ENCODE results near the gene GCKR.

DNA sequence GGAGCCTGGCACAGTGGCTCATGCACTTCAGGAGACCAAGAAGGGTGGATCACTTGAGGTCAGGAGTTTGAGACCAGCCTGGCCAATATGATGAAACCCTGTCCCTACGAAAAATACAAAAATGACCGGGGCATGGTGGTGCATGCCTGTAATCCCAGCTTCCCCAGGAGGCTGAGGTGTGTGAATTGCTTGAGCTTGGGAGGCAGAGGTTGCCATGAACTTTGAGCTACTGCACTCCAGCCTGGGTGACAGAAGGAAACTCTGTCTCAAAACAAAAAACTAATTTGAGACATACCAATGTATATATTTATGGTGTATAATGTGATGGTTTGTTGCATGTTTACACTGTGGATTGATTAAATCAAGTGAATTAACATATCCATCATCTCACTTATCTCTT lies 64.4 kb downstream of the GCKR start:
- TF ChIP-seq, protein P1, sequence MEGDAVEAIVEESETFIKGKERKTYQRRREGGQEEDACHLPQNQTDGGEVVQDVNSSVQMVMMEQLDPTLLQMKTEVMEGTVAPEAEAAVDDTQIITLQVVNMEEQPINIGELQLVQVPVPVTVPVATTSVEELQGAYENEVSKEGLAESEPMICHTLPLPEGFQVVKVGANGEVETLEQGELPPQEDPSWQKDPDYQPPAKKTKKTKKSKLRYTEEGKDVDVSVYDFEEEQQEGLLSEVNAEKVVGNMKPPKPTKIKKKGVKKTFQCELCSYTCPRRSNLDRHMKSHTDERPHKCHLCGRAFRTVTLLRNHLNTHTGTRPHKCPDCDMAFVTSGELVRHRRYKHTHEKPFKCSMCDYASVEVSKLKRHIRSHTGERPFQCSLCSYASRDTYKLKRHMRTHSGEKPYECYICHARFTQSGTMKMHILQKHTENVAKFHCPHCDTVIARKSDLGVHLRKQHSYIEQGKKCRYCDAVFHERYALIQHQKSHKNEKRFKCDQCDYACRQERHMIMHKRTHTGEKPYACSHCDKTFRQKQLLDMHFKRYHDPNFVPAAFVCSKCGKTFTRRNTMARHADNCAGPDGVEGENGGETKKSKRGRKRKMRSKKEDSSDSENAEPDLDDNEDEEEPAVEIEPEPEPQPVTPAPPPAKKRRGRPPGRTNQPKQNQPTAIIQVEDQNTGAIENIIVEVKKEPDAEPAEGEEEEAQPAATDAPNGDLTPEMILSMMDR (conservative IDR thresholded peaks at IDR 0.05 in 1 of 2, IDR thresholded peaks at IDR 0.05 in 1 of 2; ENCODE audit: extremely low read depth in 1 of 2, insufficient read depth in 1 of 2, low read depth in 1 of 2, low read length in 2 of 2): no peak
- no peak for TF ChIP-seq EZH2 (IDR thresholded peaks at IDR 0.05; ENCODE audit: borderline replicate concordance, low read length)

Data from mammary epithelial cell (primary cell).